Measurements from ENCODE around the gene ARL6IP4.

Gene ARL6IP4

GRCh38 chr12:122965851-122966742 lies 14.4 kb upstream of the ARL6IP4 start, which contains the start of gene ABCB9:
Gene ABCB9, minus strand, starts transcription at chr12:122966463. Its CDS starts 6,228 bp downstream, at chr12:122960235.
- Histone ChIP-seq H3K27me3 (replicated peaks; ENCODE audit: insufficient read depth, low read length) (no peaks in the 10 kb centered on the region), H3K9me3 (replicated peaks; ENCODE audit: insufficient read depth, low read length) (no peaks in the 10 kb centered on the region), H3K27ac (ENCODE audit: low read length) (no peak within 1 kb of the TSS), H3K9me2 (replicated peaks; ENCODE audit: insufficient read depth, low read length) (no peaks in the 10 kb centered on the region), H2AFZ (ENCODE audit: low read length) (peak within 1 kb of the TSS; percentile 74; the same call in 1 of the 2 replicates), H3K4me2 (ENCODE audit: low read depth, low read length) (peak within 1 kb of the TSS; percentile 82), H4K20me1 (ENCODE audit: insufficient read depth, low read length) (no peaks in the 10 kb centered on the region), H3K36me3 (replicated peaks; ENCODE audit: insufficient read depth, low read length) (no peaks in the 10 kb centered on the region), H3K9ac (ENCODE audit: low read length) (peak within 1 kb of the TSS; percentile 53; the same call in 1 of the 2 replicates), H3K79me2 (ENCODE audit: low read length) (no peaks in the 10 kb centered on the region), H3F3A (ENCODE audit: insufficient read depth, low read length) (no peaks in the 10 kb centered on the region), H3K4me3 (ENCODE audit: low read length) (peak within 1 kb of the TSS; percentile 75), H3K4me1 (ENCODE audit: low read length) (peaks cover 3% of the 10 kb centered on the region; the same call in 1 of the 2 replicates)
- TF ChIP-seq CTCF (IDR thresholded peaks at IDR 0.05; ENCODE audit: low read length) (no peak), EZH2 (optimal IDR thresholded peaks at IDR 0.05; ENCODE audit: low read depth, low read length) (no peak), EZH2phosphoT487 (IDR thresholded peaks at IDR 0.05; ENCODE audit: low read length) (no peak)
- peak; percentile 86 for DNase-seq

- Histone ChIP-seq H4K20me1 (ENCODE audit: insufficient read depth, low read length) (no peaks in the 10 kb centered on the region), H3K4me3 (ENCODE audit: low read length) (peak overlapping the region; percentile 31; the same call in 1 of the 2 replicates), H3K4me1 (ENCODE audit: low read length) (peaks cover 3% of the 10 kb centered on the region; the same call in 1 of the 2 replicates), H3K36me3 (replicated peaks; ENCODE audit: insufficient read depth, low read length) (no peaks in the 10 kb centered on the region), H3K4me2 (ENCODE audit: low read depth, low read length) (peak overlapping the region; percentile 32; the same call in 1 of the 2 replicates), H3K9me2 (replicated peaks; ENCODE audit: insufficient read depth, low read length) (no peaks in the 10 kb centered on the region), H3F3A (ENCODE audit: insufficient read depth, low read length) (no peaks in the 10 kb centered on the region), H3K79me2 (ENCODE audit: low read length) (no peaks in the 10 kb centered on the region), H3K27ac (ENCODE audit: low read length) (no peak overlapping the region), H3K9ac (ENCODE audit: low read length) (no peak overlapping the region), H2AFZ (ENCODE audit: low read length) (peak overlapping the region; percentile 74; the same call in 1 of the 2 replicates), H3K27me3 (replicated peaks; ENCODE audit: insufficient read depth, low read length) (no peaks in the 10 kb centered on the region), H3K9me3 (replicated peaks; ENCODE audit: insufficient read depth, low read length) (no peaks in the 10 kb centered on the region)
- no peak for DNase-seq
- TF ChIP-seq CTCF (IDR thresholded peaks at IDR 0.05; ENCODE audit: low read length) (no peak), EZH2 (optimal IDR thresholded peaks at IDR 0.05; ENCODE audit: low read depth, low read length) (no peak), EZH2phosphoT487 (IDR thresholded peaks at IDR 0.05; ENCODE audit: low read length) (no peak)
Observed at GRCh38 chr12:122966743-122967550, 13.5 kb upstream of the ARL6IP4 start.

GRCh38 chr12:122968104-122968503 lies 12.4 kb upstream of the ARL6IP4 start:
- Histone ChIP-seq H3K4me2 (ENCODE audit: low read depth, low read length) (no peak overlapping the region), H4K20me1 (ENCODE audit: insufficient read depth, low read length) (no peaks in the 10 kb centered on the region)
- no peak for TF ChIP-seq CTCF (IDR thresholded peaks at IDR 0.05; ENCODE audit: low read length)
- no peak for TF ChIP-seq EZH2 (optimal IDR thresholded peaks at IDR 0.05; ENCODE audit: low read depth, low read length)
- TF ChIP-seq EZH2phosphoT487 (IDR thresholded peaks at IDR 0.05; ENCODE audit: low read length), result no peak

More at GRCh38 chr12:122968104-122968503, 12.4 kb upstream of the ARL6IP4 start:
- H3K4me3 ChIP-seq (ENCODE audit: low read length), result no peak overlapping the region
- H3K36me3 ChIP-seq (replicated peaks; ENCODE audit: insufficient read depth, low read length), result no peaks in the 10 kb centered on the region
- no peaks in the 10 kb centered on the region for H3K9me2 ChIP-seq (replicated peaks; ENCODE audit: insufficient read depth, low read length)
- DNase-seq, result no peak
- H3K4me1 ChIP-seq (ENCODE audit: low read length), result peaks cover 3% of the 10 kb centered on the region; the same call in 1 of the 2 replicates
- H3K79me2 ChIP-seq (ENCODE audit: low read length), result no peaks in the 10 kb centered on the region
- H2AFZ ChIP-seq (ENCODE audit: low read length), result no peak overlapping the region
- no peak overlapping the region for H3K9ac ChIP-seq (ENCODE audit: low read length)
- H3K9me3 ChIP-seq (replicated peaks; ENCODE audit: insufficient read depth, low read length), result no peaks in the 10 kb centered on the region
- H3K27ac ChIP-seq (ENCODE audit: low read length), result no peak overlapping the region
- H3K27me3 ChIP-seq (replicated peaks; ENCODE audit: insufficient read depth, low read length), result no peaks in the 10 kb centered on the region
- no peaks in the 10 kb centered on the region for H3F3A ChIP-seq (ENCODE audit: insufficient read depth, low read length)

All from MM.1S (cell line).